SK-N-SH (cell line): ENCODE measurements around the gene MAPK1.

Experiments
- CTCF ChIP-seq: fragments of 200-600 bp; sonication (generic); IDR thresholded peaks from 2 replicates; pipeline ENCODE4 v1.6.1; 2017; ENCODE audit warnings: antibody characterized with exemption, mild to moderate bottlenecking, moderate library complexity
- EZH2phosphoT487 ChIP-seq: fragments of 200-600 bp; sonication (generic); IDR thresholded peaks from 2 replicates; pipeline ENCODE4 v1.6.1; 2017; ENCODE audit warnings: low read depth, mixed run types, mild to moderate bottlenecking, antibody characterized with exemption, moderate library complexity, borderline replicate concordance
- FOSL2 ChIP-seq: IDR thresholded peaks from 2 replicates; pipeline ENCODE4 v1.4.0; 2012; ENCODE audit warnings: low read depth, mild to moderate bottlenecking, moderate library complexity, borderline replicate concordance
- GATA2 ChIP-seq: sonication (generic); formaldehyde crosslinking; IDR thresholded peaks from 2 replicates; pipeline ENCODE4 v1.5.0; 2020; ENCODE audit warnings: mild to moderate bottlenecking, missing genetic modification reagents
- PBX3 ChIP-seq: IDR thresholded peaks from 2 replicates; pipeline ENCODE4; 2012
- POLR2AphosphoS5 ChIP-seq: IDR thresholded peaks from 2 replicates; pipeline ENCODE4 v1.6.1; 2012; ENCODE audit warnings: low read depth, low read length
- REST ChIP-seq: IDR thresholded peaks from 2 replicates; pipeline ENCODE4 v1.6.1; 2012; ENCODE audit warnings: mild to moderate bottlenecking, low read depth, low read length, moderate library complexity
- RFX5 ChIP-seq: IDR thresholded peaks from 2 replicates; pipeline ENCODE4 v1.6.1; 2012; ENCODE audit warnings: mild to moderate bottlenecking, improper control_type of control experiment, low read length
- TAF1 ChIP-seq: IDR thresholded peaks from 2 replicates; pipeline ENCODE4 v1.6.1; 2012; ENCODE audit warnings: low read depth, mild to moderate bottlenecking, low read length, moderate library complexity, borderline replicate concordance
- TCF12 ChIP-seq: IDR thresholded peaks from 2 replicates; pipeline ENCODE4 v1.4.0; 2012

GRCh38 chr22:21802056-21802455 lies 65.4 kb downstream of the MAPK1 start:
- TF ChIP-seq CTCF (no peak), TCF12 (no peak), POLR2AphosphoS5 (no peak), REST (no peak), PBX3 (no peak), TAF1 (no peak), EZH2phosphoT487 (no peak), RFX5 (no peak), FOSL2 (no peak), GATA2 (CRISPR knock-in tag) (no peak)
